Peyer's patch (tissue), 4 donors: ENCODE measurements around the gene PHF21B. TPM values are rescaled to one million over a fixed set of nuclear protein-coding genes. Genes with fewer than 3 reads are reported as not detected.
"Not testable (repeated sequence)": the region's sequence is repeated elsewhere in the genome, so short reads cannot be mapped to it uniquely, and the experiment has no call there.

Source experiments
- DNase-seq, 3 donors: peaks; one replicate each; pipeline ENCODE4 v3.0.0-alpha.2; 2017 to 2019
- H3K27ac ChIP-seq, 4 donors: fragments of 200-600 bp; sonication (generic); one replicate each; pipeline ENCODE4 v1.5.1; 2016 to 2019
- H3K27me3 ChIP-seq, 2 donors: fragments of 200-600 bp; sonication (generic); one replicate each; pipeline ENCODE4 v1.5.1; 2019
- H3K36me3 ChIP-seq, 3 donors: fragments of 200-600 bp; sonication (generic); one replicate each; pipeline ENCODE4 v1.5.1; 2016 to 2019
- H3K4me1 ChIP-seq, 4 donors: fragments of 200-600 bp; sonication (generic); one replicate each; pipeline ENCODE4 v1.5.1; 2016 to 2019
- H3K4me3 ChIP-seq, 4 donors: fragments of 200-600 bp; sonication (generic); 1 replicate in 3 of 4; 2 replicates in 1 of 4; pipeline ENCODE4 v1.5.1; 2016 to 2019; ENCODE audit warnings: mild to moderate bottlenecking in 1 of 4
- H3K9me3 ChIP-seq, 4 donors: fragments of 200-600 bp; sonication (generic); one replicate each; pipeline ENCODE4 v1.5.1; 2016 to 2019; ENCODE audit warnings: mild to moderate bottlenecking in 1 of 4
- POLR2A ChIP-seq, 2 donors: fragments of 450-650 bp; IDR thresholded peaks; one replicate each; pipeline ENCODE4 v1.5.1; 2017; ENCODE audit warnings: antibody characterized with exemption in 2 of 2, mild to moderate bottlenecking in 2 of 2, moderate library complexity in 2 of 2
- total RNA-seq, 4 donors: library from RNA; depleted of rRNA; stranded (reverse); fragments of >200 nt; gene quantifications; one replicate each; pipeline ENCODE4 v1.1.0, GENCODE V29; 2016
- TF ChIP-seq, protein P1 (sequence below), 6 experiments: fragments of 450-650 bp in 4 of 6; fragments of 200-600 bp in 2 of 6; sonication (generic) in 1 of 6; IDR thresholded peaks; one replicate each; pipeline ENCODE4 v1.5.1; 2017 to 2019; ENCODE audit warnings: antibody characterized with exemption in 6 of 6, mild to moderate bottlenecking in 3 of 6, moderate library complexity in 1 of 6

The PHF21B gene
- total RNA-seq: not detected

DNA sequence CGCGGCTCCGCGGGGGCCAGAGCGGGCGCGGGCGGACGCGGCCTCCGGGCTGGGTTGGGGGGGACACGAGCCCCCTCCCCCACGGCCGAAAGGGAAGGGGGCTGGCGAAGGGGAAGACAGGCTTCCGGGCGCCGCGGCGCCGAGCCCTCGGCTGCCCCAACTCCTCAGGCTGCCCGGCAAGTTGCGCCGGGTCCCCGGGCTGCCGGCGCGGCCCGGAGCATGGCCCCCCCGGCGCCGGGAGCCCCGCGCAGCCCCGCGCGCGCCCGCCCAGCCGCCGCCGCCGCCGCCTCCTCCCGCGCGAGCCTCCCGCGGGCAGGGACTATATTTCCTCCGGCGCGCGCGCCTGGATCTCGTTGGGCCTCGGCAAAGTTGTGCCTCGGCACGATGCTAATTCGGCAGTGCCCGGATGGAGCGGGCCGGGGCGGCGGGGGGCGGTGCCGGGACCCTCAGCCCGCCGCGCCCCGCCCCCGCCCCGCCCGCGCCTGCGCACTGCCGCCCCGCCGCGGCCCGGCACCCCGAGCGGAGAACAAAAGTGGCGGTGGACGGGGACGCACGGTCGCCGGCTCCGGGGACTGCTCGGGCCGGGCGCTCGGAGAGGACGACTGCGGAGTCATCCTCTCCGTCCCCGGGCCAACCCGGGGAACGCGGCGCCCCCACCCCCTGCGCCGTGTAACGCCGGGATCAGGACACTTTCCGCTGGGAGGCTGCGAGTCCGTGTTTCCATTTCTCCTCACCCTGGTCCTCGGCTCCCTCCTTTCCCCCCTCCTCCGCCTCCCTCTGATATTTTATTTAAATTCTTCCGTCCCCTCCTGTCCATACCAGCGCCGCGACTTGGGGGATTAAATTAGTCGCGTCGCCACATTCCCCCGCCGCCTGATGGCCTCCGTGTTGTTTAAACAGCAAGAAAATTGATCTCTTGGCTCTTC lies at the start of gene PHF21B:
PHF21B (minus strand) TSS at position 400 of the 926 bp plus-strand sequence. CDS start 456 bp downstream, outside the sequence.
- Histone ChIP-seq H3K4me3 (peak within 1 kb of the TSS; percentile 10 to 49 (median 38)), H3K36me3 (no peaks in the 10 kb centered on the region), H3K4me1 (peaks cover 0 to 31% (median 8%) of the 10 kb centered on the region in 4 donors), H3K9me3 (no peaks in the 10 kb centered on the region), H3K27ac (peak within 1 kb of the TSS in 1 of 4 donors; percentile 10), H3K27me3 (peaks cover 0 to 35% of the 10 kb centered on the region in 2 donors)
- DNase-seq: no peak
- no peak for TF ChIP-seq POLR2A (IDR thresholded peaks at IDR 0.05)
- TF ChIP-seq, protein P1, sequence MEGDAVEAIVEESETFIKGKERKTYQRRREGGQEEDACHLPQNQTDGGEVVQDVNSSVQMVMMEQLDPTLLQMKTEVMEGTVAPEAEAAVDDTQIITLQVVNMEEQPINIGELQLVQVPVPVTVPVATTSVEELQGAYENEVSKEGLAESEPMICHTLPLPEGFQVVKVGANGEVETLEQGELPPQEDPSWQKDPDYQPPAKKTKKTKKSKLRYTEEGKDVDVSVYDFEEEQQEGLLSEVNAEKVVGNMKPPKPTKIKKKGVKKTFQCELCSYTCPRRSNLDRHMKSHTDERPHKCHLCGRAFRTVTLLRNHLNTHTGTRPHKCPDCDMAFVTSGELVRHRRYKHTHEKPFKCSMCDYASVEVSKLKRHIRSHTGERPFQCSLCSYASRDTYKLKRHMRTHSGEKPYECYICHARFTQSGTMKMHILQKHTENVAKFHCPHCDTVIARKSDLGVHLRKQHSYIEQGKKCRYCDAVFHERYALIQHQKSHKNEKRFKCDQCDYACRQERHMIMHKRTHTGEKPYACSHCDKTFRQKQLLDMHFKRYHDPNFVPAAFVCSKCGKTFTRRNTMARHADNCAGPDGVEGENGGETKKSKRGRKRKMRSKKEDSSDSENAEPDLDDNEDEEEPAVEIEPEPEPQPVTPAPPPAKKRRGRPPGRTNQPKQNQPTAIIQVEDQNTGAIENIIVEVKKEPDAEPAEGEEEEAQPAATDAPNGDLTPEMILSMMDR (IDR thresholded peaks at IDR 0.05): no peak

DNA sequence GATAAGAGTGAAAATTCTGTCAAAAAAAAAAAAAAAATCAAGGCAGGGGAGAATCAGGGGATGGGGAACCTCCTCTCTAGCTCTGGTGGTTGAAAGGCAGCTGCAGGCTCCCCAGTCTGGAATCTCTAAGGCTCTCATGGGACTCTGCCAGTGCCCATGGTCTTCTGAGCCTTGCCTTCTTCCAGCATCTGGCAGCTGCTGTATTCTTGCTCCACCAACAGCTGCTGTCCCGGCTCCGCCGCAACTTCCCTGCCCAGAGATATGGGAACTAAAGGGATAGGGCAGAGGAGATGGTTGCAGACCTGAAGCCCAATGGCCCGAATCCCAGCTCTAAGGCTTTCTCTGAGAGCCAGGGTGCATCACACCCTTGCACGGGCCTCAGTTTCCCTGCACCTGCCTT lies 49.5 kb upstream of the PHF21B start:
- no peaks in the 10 kb centered on the region for H3K27me3 ChIP-seq
- H3K4me1 ChIP-seq: no peaks in the 10 kb centered on the region
- H3K4me3 ChIP-seq: no peak overlapping the region
- H3K27ac ChIP-seq: no peak overlapping the region
- no peak for DNase-seq
- H3K9me3 ChIP-seq: no peaks in the 10 kb centered on the region
- no peak for TF ChIP-seq POLR2A (IDR thresholded peaks at IDR 0.05)
- TF ChIP-seq, protein P1 (IDR thresholded peaks at IDR 0.05): no peak
- H3K36me3 ChIP-seq: no peaks in the 10 kb centered on the region

DNA sequence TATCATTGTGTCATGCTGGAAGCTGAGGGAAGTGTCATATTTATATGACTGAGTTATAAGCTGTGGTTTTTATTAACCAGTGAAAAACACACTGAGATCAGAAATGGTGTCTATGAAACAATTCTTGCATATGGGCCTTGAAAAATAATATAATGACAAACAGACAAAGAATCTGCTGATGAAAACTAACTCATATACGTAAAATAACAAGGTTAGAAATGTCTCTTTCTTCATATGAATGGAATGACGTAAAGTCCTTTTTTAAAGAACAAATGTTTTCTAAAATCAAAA lies 48.8 kb upstream of the PHF21B start:
- Histone ChIP-seq H3K9me3 (no peaks in the 10 kb centered on the region), H3K27me3 (no peaks in the 10 kb centered on the region), H3K36me3 (no peaks in the 10 kb centered on the region), H3K27ac (no peak overlapping the region), H3K4me3 (no peak overlapping the region), H3K4me1 (no peaks in the 10 kb centered on the region)
- TF ChIP-seq, protein P1 (IDR thresholded peaks at IDR 0.05): no peak
- TF ChIP-seq POLR2A (IDR thresholded peaks at IDR 0.05): no peak
- no peak for DNase-seq

DNA sequence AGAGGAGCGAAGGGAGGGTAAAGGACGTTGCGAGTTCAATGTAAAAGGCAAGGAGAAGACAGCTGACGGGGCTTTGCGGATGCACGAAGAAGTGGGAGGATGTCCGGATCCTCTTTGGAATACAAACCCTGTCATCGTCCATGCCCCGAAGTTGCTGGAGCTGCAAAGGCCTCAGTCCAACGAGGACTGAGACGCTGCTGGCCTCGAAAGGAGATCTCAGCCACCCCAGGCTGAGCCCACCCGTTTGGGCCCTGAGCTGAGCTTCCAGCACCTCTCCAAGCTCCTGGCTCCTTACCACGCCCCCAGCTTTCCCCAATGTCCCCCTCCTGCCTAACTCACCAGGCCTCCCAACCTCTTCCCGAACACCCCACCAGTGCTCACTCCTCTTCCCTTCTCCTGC lies 46.1 kb upstream of the PHF21B start:
- no peak overlapping the region for H3K27ac ChIP-seq
- H3K9me3 ChIP-seq: no peaks in the 10 kb centered on the region
- no peaks in the 10 kb centered on the region for H3K4me1 ChIP-seq
- TF ChIP-seq POLR2A (IDR thresholded peaks at IDR 0.05): no peak
- TF ChIP-seq, protein P1 (IDR thresholded peaks at IDR 0.05): no peak
- no peak for DNase-seq
- H3K27me3 ChIP-seq: no peaks in the 10 kb centered on the region
- H3K4me3 ChIP-seq: no peak overlapping the region
- H3K36me3 ChIP-seq: no peaks in the 10 kb centered on the region

DNA sequence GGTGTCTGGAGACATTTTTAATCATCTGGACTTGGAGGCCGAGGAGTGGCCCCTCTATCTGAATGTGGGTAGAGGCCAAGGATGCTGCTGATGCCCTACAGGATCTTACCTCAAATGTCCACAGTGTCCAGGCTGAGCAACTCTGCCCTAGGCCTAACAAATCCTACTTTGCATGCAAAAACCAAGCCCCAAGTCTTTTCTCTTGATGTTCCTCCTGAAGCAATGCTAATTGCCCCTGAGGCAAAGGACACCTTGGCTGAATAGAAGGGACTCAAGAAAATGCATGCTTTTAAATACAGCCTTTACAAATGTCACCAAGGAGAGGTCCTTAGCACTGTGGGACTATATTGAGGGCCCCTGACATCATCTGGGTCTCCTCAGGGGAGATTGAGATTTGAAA lies 43.8 kb upstream of the PHF21B start:
- H3K27ac ChIP-seq: no peak overlapping the region
- no peak for DNase-seq
- H3K27me3 ChIP-seq: no peaks in the 10 kb centered on the region
- no peak overlapping the region for H3K4me3 ChIP-seq
- no peaks in the 10 kb centered on the region for H3K36me3 ChIP-seq
- no peaks in the 10 kb centered on the region for H3K9me3 ChIP-seq
- no peaks in the 10 kb centered on the region for H3K4me1 ChIP-seq
- no peak for TF ChIP-seq POLR2A (IDR thresholded peaks at IDR 0.05)

DNA sequence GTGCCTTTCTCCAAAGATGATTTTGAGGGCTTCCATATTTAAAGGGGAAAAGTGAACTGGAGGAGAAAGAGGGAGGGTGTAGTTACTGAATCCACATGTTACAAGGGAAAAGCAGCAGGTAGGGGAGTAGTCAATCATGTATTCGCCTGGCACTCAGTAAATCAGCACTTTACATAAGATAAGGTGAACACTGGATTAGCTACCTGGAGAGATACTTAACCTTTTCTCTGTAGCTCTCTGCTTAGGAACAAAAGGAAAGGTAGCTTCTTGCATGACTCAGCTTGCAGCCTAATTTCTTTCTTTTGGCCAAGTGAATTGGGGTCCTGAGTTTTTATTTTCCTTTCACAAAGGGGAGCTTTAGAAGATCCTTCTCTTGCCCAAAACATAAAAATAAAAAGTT lies 43.3 kb upstream of the PHF21B start:
- Histone ChIP-seq H3K4me3 (no peak overlapping the region), H3K27ac (no peak overlapping the region), H3K4me1 (no peaks in the 10 kb centered on the region), H3K36me3 (no peaks in the 10 kb centered on the region), H3K9me3 (no peaks in the 10 kb centered on the region), H3K27me3 (no peaks in the 10 kb centered on the region)
- DNase-seq: no peak
- TF ChIP-seq, protein P1 (IDR thresholded peaks at IDR 0.05): no peak
- no peak for TF ChIP-seq POLR2A (IDR thresholded peaks at IDR 0.05)

DNA sequence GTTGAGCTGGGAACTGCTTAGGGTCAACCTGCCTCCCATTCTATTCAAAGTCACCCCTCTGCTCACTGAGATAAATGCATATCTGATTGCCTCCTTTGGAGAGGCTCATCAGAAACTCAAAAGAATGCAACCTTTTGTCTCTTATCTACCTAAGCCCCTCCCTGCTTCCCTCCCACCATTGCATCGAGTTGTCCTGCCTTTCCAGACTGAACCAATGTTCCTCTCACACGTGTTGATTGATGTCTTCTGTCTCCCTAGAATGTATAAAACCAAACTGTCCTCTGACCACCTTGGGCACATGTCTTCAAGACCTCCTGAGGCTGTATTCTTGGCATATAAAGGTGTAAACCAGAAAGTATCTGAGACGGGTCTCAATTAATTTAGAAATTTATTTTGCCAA lies 42.9 kb upstream of the PHF21B start:
- not testable (repeated sequence) for H3K36me3 ChIP-seq, DNase-seq, H3K27ac ChIP-seq, H3K4me3 ChIP-seq, H3K4me1 ChIP-seq, H3K27me3 ChIP-seq, H3K9me3 ChIP-seq
